OCI-LY7 (cell line): ENCODE measurements around the gene TAF8. TPM values are rescaled to one million over a fixed set of nuclear protein-coding genes. Genes with fewer than 3 reads are reported as not detected.

Experiments used
- BruUV-seq: library from RNA; stranded (reverse); fragments of 400-500 nt; replicated peaks from 2 replicates; lab custom pipeline; 2021; lab: Mats Ljungman, UMichigan
- CTCF ChIA-PET: fragments of 300-600 bp; sonication (Branson Sonifier 250); formaldehyde crosslinking; loops from one replicate; lab custom pipeline; 2022; ENCODE audit warnings: antibody characterized with exemption; ENCODE audit not compliant: unreplicated experiment; lab: Charles Lee
- POLR2A ChIA-PET: fragments of 300-600 bp; sonication (Branson Sonifier 250); formaldehyde crosslinking; loops from one replicate; lab custom pipeline; 2022; ENCODE audit warnings: antibody characterized with exemption; lab: Charles Lee
- DNase-seq: peaks from one replicate; pipeline ENCODE4 v3.0.0-alpha.2; 2015; ENCODE audit warnings: low spot score
- H2AFZ ChIP-seq: fragments of 200-600 bp; sonication (generic), shearing (Covaris generic); 2 replicates; pipeline ENCODE4 v1.6.1; 2014; ENCODE audit warnings: mild to moderate bottlenecking, antibody characterized with exemption, low read length, moderate library complexity
- H3K27ac ChIP-seq: fragments of 200-600 bp; sonication (generic); 2 replicates; pipeline ENCODE4 v1.5.1; 2014; ENCODE audit warnings: mixed run types, low read depth, mild to moderate bottlenecking, moderate library complexity, low read length, inconsistent platforms; ENCODE audit not compliant: poor library complexity, severe bottlenecking
- H3K36me3 ChIP-seq: fragments of 200-600 bp; sonication (generic); 2 replicates; pipeline ENCODE4 v1.6.1; 2014; ENCODE audit warnings: mild to moderate bottlenecking, antibody characterized with exemption, low read length, moderate library complexity, mixed read lengths; ENCODE audit not compliant: insufficient read depth
- H3K4me1 ChIP-seq: fragments of 200-600 bp; sonication (generic); 2 replicates; pipeline ENCODE4 v1.5.1; 2014; ENCODE audit warnings: mild to moderate bottlenecking, low read length; ENCODE audit not compliant: insufficient read depth, poor library complexity, severe bottlenecking
- H3K4me2 ChIP-seq: fragments of 200-600 bp; sonication (generic); 2 replicates; pipeline ENCODE4 v1.6.1; 2014; ENCODE audit warnings: mild to moderate bottlenecking, low read length
- H3K4me3 ChIP-seq: fragments of 200-600 bp; sonication (generic); 2 replicates; pipeline ENCODE4 v1.5.1; 2014; ENCODE audit warnings: mild to moderate bottlenecking, low read depth, low read length; ENCODE audit not compliant: poor library complexity, severe bottlenecking
- H3K79me2 ChIP-seq: fragments of 200-600 bp; sonication (generic); 2 replicates; pipeline ENCODE4 v1.6.1; 2016; ENCODE audit warnings: low read depth, mild to moderate bottlenecking, low read length, moderate library complexity, mixed read lengths; ENCODE audit not compliant: insufficient read depth
- H3K9me2 ChIP-seq: fragments of 200-600 bp; sonication (generic); 2 replicates; pipeline ENCODE4 v1.6.1; 2016; ENCODE audit warnings: mild to moderate bottlenecking, low read length, mixed read lengths; ENCODE audit not compliant: insufficient read depth
- H3K9me3 ChIP-seq: fragments of 200-600 bp; sonication (generic); 2 replicates; pipeline ENCODE4 v1.6.1; 2014; ENCODE audit warnings: mild to moderate bottlenecking, mixed run types, low read length, mixed read lengths
- H4K20me1 ChIP-seq: fragments of 200-600 bp; sonication (generic); 2 replicates; pipeline ENCODE4 v1.6.1; 2014; ENCODE audit warnings: mild to moderate bottlenecking, antibody characterized with exemption, low read length, moderate library complexity, mixed read lengths; ENCODE audit not compliant: insufficient read depth
- CTCF ChIP-seq: fragments of 200-600 bp; sonication (generic); conservative IDR thresholded peaks from 2 replicates; pipeline ENCODE4 v1.5.1; 2014; ENCODE audit warnings: mild to moderate bottlenecking, antibody characterized with exemption, low read length, moderate library complexity, mixed read lengths
- EZH2phosphoT487 ChIP-seq: fragments of 200-600 bp; sonication (generic); IDR thresholded peaks from 2 replicates; pipeline ENCODE4 v1.6.1; 2018; ENCODE audit warnings: low read depth, borderline replicate concordance, mild to moderate bottlenecking, mixed run types, antibody characterized with exemption, low read length, moderate library complexity, mixed read lengths
- intact Hi-C: fragments of 100-400 bp; cut with micrococcal nuclease; formaldehyde crosslinking; loops from one replicate; pipeline ENCODE4 v1.10.0; 2022; ENCODE audit not compliant: unreplicated experiment
- total RNA-seq, 2 experiments: library from RNA; depleted of rRNA in 1 of 2; stranded (reverse); fragments of >200 nt in 1 of 2; shearing (Covaris generic) in 1 of 2; gene quantifications; 2 replicates each; pipeline ENCODE4 v1.2.3, GENCODE V29; 2014 to 2022

TAF8 gene
- total RNA-seq, 2 experiments from 2014 or later: 35.1 to 47.8 TPM

GRCh38 chr6:42010185-42010891, 40.0 kb upstream of the TAF8 start:
- H3K9me3 ChIP-seq: no peaks in the 10 kb centered on the region; the same call in 1 of the 2 replicates
- H2AFZ ChIP-seq: no peak overlapping the region
- TF ChIP-seq EZH2phosphoT487 (no peak), CTCF (peak; percentile 41; the same call in 1 of the 2 replicates)
- H3K4me2 ChIP-seq: peak overlapping the region; percentile 75
- H3K36me3 ChIP-seq: peaks cover 13% of the 10 kb centered on the region
- peaks cover 30% of the 10 kb centered on the region; the same call in 1 of the 2 replicates for H3K79me2 ChIP-seq
- POLR2A ChIA-PET: interaction anchor here (0.7 to 6.2 kb wide), 17 partner anchors 8 to 136 kb away, joined by 3 to 60 read pairs (median 4); partner anchors contain the start of genes BYSL and MED20
- peak; percentile 96 for DNase-seq
- intact Hi-C loops: loop anchor here (1.0 kb wide), 3 partner anchors 12 to 69 kb away; partner anchors contain the start of gene CCND3
- CTCF ChIA-PET: interaction anchor here (0.5 to 1.2 kb wide), 3 partner anchors 12 to 442 kb away, joined by 3 to 9 read pairs (median 5); partner anchors contain the start of gene MED20
- peak overlapping the region; percentile 57 for H3K4me3 ChIP-seq
- H3K9me2 ChIP-seq: no peaks in the 10 kb centered on the region
- no peaks in the 10 kb centered on the region for H4K20me1 ChIP-seq
- H3K27ac ChIP-seq: peak overlapping the region; percentile 97
- BruUV-seq: no TSS peak
- H3K4me1 ChIP-seq: peaks cover 90% of the 10 kb centered on the region

- no peaks in the 10 kb centered on the region for H3K9me2 ChIP-seq
- no peak for DNase-seq
- H3K9me3 ChIP-seq: no peaks in the 10 kb centered on the region; the same call in 1 of the 2 replicates
- H2AFZ ChIP-seq: no peak overlapping the region
- peaks cover 13% of the 10 kb centered on the region for H3K36me3 ChIP-seq
- CTCF ChIA-PET: interaction anchor here (1.2 kb wide), 1 partner anchor 11 kb away, joined by 5 read pairs; no protein-coding TSS in a partner anchor
- peak overlapping the region; percentile 57 for H3K4me3 ChIP-seq
- TSS peak; percentile 96 for BruUV-seq
- peaks cover 30% of the 10 kb centered on the region; the same call in 1 of the 2 replicates for H3K79me2 ChIP-seq
- POLR2A ChIA-PET: interaction anchor here (0.6 to 6.2 kb wide), 10 partner anchors 11 to 765 kb away, joined by 3 to 60 read pairs (median 4); no protein-coding TSS in a partner anchor
- no peak for TF ChIP-seq EZH2phosphoT487
- TF ChIP-seq CTCF: no peak
- H3K4me1 ChIP-seq: peaks cover 88% of the 10 kb centered on the region
- intact Hi-C loops: loop anchor here (1.0 kb wide), 3 partner anchors 11 to 70 kb away; partner anchors contain the start of gene CCND3
- H3K27ac ChIP-seq: peak overlapping the region; percentile 97
- H3K4me2 ChIP-seq: peak overlapping the region; percentile 75
- H4K20me1 ChIP-seq: no peaks in the 10 kb centered on the region
Observed at GRCh38 chr6:42010909-42011308, 39.4 kb upstream of the TAF8 start.
